ENCODE measurements around the gene CDH15. TPM values are rescaled to one million over a fixed set of nuclear protein-coding genes. Genes with fewer than 3 reads are reported as not detected.

The CDH15 gene
- polyA plus RNA-seq (2013, experiment 1 of 2) = 0.11 TPM
- 0.15 TPM for polyA plus RNA-seq (2013, experiment 2 of 2)

GRCh38 chr16:89171216-89172170, at the start of gene CDH15:
TSS of gene CDH15 (plus strand) at chr16:89171748. CDS start at chr16:89171832, 84 bp downstream.
- Histone ChIP-seq H3K36me3 (ENCODE audit: control insufficient read depth, insufficient read depth, low read length) (no peaks in the 10 kb centered on the region), H3K27ac (ENCODE audit: low read depth, low read length, severe bottlenecking) (no peak within 1 kb of the TSS)

DNA sequence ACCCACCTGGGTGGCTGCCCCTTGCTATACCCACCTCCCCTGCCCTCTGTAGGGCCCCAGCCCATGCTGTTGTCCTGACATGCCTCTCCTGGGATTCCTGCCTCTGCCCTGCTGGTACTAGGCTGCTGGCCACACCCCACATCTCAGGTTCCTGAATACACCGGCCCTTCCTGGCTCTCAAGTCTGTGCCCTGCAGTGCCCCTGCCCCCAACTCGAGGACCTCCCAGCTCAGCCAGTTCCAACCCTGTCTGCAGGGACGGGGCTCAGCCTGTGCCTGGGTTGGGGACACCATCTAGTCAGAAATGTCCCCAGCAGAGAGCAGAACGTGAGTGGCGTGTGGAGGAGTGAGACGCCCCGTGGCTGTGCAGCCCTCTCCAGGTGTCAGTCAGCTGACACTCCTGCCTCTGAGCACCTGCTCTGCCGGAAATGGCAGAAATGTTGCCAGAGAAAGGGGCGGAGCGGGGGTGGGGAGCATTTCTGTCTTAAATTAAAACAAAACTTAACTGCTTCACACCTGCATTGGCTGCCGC, 49.2 kb upstream of the CDH15 start:
- peaks cover 65% of the 10 kb centered on the region for H3K36me3 ChIP-seq (ENCODE audit: control insufficient read depth, insufficient read depth, low read length)
- H3K4me1 ChIP-seq (ENCODE audit: control insufficient read depth, insufficient read depth, low read length, poor library complexity, severe bottlenecking) = no peaks in the 10 kb centered on the region
- H3K9me3 ChIP-seq (ENCODE audit: control insufficient read depth, low read length) = no peaks in the 10 kb centered on the region
- H3K27ac ChIP-seq (ENCODE audit: low read depth, low read length, severe bottlenecking) = no peak overlapping the region
- H3K4me3 ChIP-seq (ENCODE audit: extremely low read depth, insufficient read depth, low read length, poor library complexity, severe bottlenecking) = no peak overlapping the region
- 78 to 89% methylated on average over 8 to 10 of the region's 11 CpGs for WGBS, 2 experiments (ENCODE audit: insufficient coverage in 2 of 2)

More at GRCh38 chr16:89171216-89172170, at the start of gene CDH15:
- H3K4me3 ChIP-seq (ENCODE audit: extremely low read depth, insufficient read depth, low read length, poor library complexity, severe bottlenecking) = peak within 1 kb of the TSS; percentile 5
- H3K9me3 ChIP-seq (ENCODE audit: control insufficient read depth, low read length) = no peaks in the 10 kb centered on the region
- H3K4me1 ChIP-seq (ENCODE audit: control insufficient read depth, insufficient read depth, low read length, poor library complexity, severe bottlenecking) = peaks cover 15% of the 10 kb centered on the region
- 6 to 8% methylated on average over 41 to 47 of the region's 74 CpGs for WGBS, 2 experiments (ENCODE audit: insufficient coverage in 2 of 2)

- 92 to 93% methylated on average over 23 to 25 of the region's 25 CpGs for WGBS, 2 experiments (ENCODE audit: insufficient coverage in 2 of 2)
- Histone ChIP-seq H3K9me3 (ENCODE audit: control insufficient read depth, low read length) (no peaks in the 10 kb centered on the region), H3K4me1 (ENCODE audit: control insufficient read depth, insufficient read depth, low read length, poor library complexity, severe bottlenecking) (no peaks in the 10 kb centered on the region), H3K27ac (ENCODE audit: low read depth, low read length, severe bottlenecking) (no peak overlapping the region), H3K36me3 (ENCODE audit: control insufficient read depth, insufficient read depth, low read length) (peaks cover 62% of the 10 kb centered on the region), H3K4me3 (ENCODE audit: extremely low read depth, insufficient read depth, low read length, poor library complexity, severe bottlenecking) (no peak overlapping the region)
Observed at GRCh38 chr16:89123001-89123830, 48.3 kb upstream of the CDH15 start.

- 96 to 100% methylated on average over 11 to 12 of the region's 12 CpGs for WGBS, 2 experiments (ENCODE audit: insufficient coverage in 2 of 2)
- no peak overlapping the region for H3K4me3 ChIP-seq (ENCODE audit: extremely low read depth, insufficient read depth, low read length, poor library complexity, severe bottlenecking)
Observed at GRCh38 chr16:89123831-89124100, 47.8 kb upstream of the CDH15 start.

DNA sequence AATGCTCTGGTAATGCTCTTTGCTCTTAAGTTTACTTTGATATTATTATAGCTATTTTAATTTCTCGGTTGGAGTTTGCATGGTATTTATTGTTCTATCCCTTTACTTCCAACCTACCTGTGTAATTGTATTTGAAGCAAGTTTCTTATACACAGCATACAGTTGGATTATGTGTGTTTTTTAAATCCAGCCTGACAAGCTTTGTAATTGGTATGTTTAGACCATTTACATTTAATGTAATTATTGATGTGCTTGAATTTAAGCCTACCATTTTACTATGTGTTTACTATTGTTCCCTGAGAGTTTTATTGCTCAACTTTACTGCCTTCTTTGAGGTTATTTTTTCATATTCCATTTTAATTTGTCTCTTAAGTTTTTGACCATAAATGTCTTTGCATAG, 42.2 kb upstream of the CDH15 start:
- Histone ChIP-seq H3K4me1 (ENCODE audit: control insufficient read depth, insufficient read depth, low read length, poor library complexity, severe bottlenecking) (no peaks in the 10 kb centered on the region), H3K27ac (ENCODE audit: low read depth, low read length, severe bottlenecking) (no peak overlapping the region), H3K9me3 (ENCODE audit: control insufficient read depth, low read length) (no peaks in the 10 kb centered on the region), H3K4me3 (ENCODE audit: extremely low read depth, insufficient read depth, low read length, poor library complexity, severe bottlenecking) (no peak overlapping the region), H3K36me3 (ENCODE audit: control insufficient read depth, insufficient read depth, low read length) (peaks cover 49% of the 10 kb centered on the region)
- WGBS, 2 experiments (ENCODE audit: insufficient coverage in 2 of 2) = no CpG with 5 or more reads among the region's 1 CpG

More at GRCh38 chr16:89123831-89124100, 47.8 kb upstream of the CDH15 start:
- Histone ChIP-seq H3K36me3 (ENCODE audit: control insufficient read depth, insufficient read depth, low read length) (peaks cover 63% of the 10 kb centered on the region), H3K4me1 (ENCODE audit: control insufficient read depth, insufficient read depth, low read length, poor library complexity, severe bottlenecking) (no peaks in the 10 kb centered on the region), H3K9me3 (ENCODE audit: control insufficient read depth, low read length) (no peaks in the 10 kb centered on the region), H3K27ac (ENCODE audit: low read depth, low read length, severe bottlenecking) (no peak overlapping the region)

- no peaks in the 10 kb centered on the region for H3K9me3 ChIP-seq (ENCODE audit: control insufficient read depth, low read length)
- no peaks in the 10 kb centered on the region for H3K4me1 ChIP-seq (ENCODE audit: control insufficient read depth, insufficient read depth, low read length, poor library complexity, severe bottlenecking)
- peaks cover 49% of the 10 kb centered on the region for H3K36me3 ChIP-seq (ENCODE audit: control insufficient read depth, insufficient read depth, low read length)
- 29 to 100% methylated on average over 1 of the region's 5 CpGs for WGBS, 2 experiments (ENCODE audit: insufficient coverage in 2 of 2)
- H3K27ac ChIP-seq (ENCODE audit: low read depth, low read length, severe bottlenecking) = no peak overlapping the region
- no peak overlapping the region for H3K4me3 ChIP-seq (ENCODE audit: extremely low read depth, insufficient read depth, low read length, poor library complexity, severe bottlenecking)
Observed at GRCh38 chr16:89130448-89130847, 41.1 kb upstream of the CDH15 start.

GRCh38 chr16:89131783-89132182, 39.8 kb upstream of the CDH15 start:
- H3K9me3 ChIP-seq (ENCODE audit: control insufficient read depth, low read length) = no peaks in the 10 kb centered on the region
- H3K27ac ChIP-seq (ENCODE audit: low read depth, low read length, severe bottlenecking) = no peak overlapping the region
- no peaks in the 10 kb centered on the region for H3K4me1 ChIP-seq (ENCODE audit: control insufficient read depth, insufficient read depth, low read length, poor library complexity, severe bottlenecking)
- H3K4me3 ChIP-seq (ENCODE audit: extremely low read depth, insufficient read depth, low read length, poor library complexity, severe bottlenecking) = no peak overlapping the region
- 95 to 96% methylated on average over 17 of the region's 17 CpGs for WGBS, 2 experiments (ENCODE audit: insufficient coverage in 2 of 2)
- peaks cover 55% of the 10 kb centered on the region for H3K36me3 ChIP-seq (ENCODE audit: control insufficient read depth, insufficient read depth, low read length)

DNA sequence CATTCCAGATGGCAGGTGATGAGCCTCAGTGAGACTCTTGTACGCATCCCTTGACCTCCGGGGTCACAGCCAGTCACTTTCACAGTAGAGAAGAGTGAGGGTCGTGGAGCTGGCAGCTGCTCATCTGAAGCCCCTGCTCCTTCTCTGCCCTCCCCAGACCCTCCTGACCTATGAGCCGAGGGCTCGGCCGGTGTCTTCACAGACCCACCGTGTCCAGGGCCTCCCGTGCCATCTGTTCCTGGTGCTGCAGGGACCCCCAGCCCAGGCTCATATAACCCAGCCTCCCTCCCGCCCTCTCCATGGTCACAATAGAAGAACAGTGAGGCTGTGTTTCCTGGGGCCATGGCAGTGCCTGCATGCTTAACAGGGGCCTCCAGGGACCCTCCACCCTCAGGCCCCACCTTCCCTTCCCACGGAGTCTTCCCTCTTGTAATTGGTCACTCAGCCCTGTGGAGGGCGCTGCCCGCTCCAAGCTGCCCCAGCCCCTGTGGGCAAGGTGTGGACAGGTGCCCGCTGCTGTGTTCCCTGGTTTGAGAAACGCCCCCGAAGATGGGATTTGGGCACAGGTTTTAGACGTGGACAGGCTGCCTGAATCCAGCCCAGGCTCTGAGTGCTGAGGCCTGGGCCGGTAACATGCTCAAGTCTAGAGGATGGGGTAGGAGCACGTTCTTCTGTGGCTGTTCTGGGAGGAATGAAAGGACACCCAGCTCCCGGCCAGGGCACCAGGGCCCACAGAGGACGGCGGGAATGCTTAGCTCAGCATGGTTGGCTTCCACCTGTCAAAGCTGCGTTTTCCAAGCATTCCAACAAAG, 39.1 kb upstream of the CDH15 start:
- Histone ChIP-seq H3K4me3 (ENCODE audit: extremely low read depth, insufficient read depth, low read length, poor library complexity, severe bottlenecking) (no peak overlapping the region), H3K9me3 (ENCODE audit: control insufficient read depth, low read length) (no peaks in the 10 kb centered on the region), H3K4me1 (ENCODE audit: control insufficient read depth, insufficient read depth, low read length, poor library complexity, severe bottlenecking) (no peaks in the 10 kb centered on the region), H3K27ac (ENCODE audit: low read depth, low read length, severe bottlenecking) (no peak overlapping the region), H3K36me3 (ENCODE audit: control insufficient read depth, insufficient read depth, low read length) (peaks cover 54% of the 10 kb centered on the region)
- WGBS, 2 experiments (ENCODE audit: insufficient coverage in 2 of 2) = 96% methylated on average over 19 to 21 of the region's 22 CpGs

DNA sequence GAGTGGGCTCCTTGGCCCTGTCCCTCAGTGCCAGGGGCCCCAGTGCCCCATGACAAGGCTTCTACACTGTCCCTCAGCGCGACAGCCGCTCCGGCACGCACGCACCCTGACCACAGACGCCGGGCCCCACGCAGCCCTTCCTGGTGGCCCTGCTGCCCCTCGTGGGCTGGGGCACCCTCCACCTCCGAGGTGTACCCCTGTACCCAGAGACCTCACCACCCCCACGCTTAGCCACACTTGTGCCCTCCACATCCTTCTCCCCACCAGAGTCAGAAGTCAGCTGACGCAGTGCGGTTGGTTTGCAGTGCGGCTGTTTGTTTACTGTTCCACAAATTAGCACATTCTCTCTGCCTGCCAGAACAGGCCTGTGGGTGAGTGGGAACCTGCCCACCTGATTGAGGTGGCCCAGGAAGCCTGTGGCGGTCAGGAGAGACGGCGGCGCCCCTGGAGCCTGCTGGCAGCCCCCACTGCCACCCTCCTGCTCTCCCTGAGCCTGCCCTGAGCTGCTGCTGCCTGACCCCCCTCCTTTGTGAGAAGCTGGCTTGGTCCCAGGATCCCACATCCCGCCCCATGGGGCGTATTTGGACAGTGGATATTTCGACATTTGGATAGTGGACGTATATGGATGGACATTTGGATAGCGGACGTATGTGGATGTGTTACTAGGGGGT, 38.0 kb upstream of the CDH15 start:
- Histone ChIP-seq H3K4me1 (ENCODE audit: control insufficient read depth, insufficient read depth, low read length, poor library complexity, severe bottlenecking) (no peaks in the 10 kb centered on the region), H3K27ac (ENCODE audit: low read depth, low read length, severe bottlenecking) (no peak overlapping the region), H3K36me3 (ENCODE audit: control insufficient read depth, insufficient read depth, low read length) (peaks cover 58% of the 10 kb centered on the region), H3K9me3 (ENCODE audit: control insufficient read depth, low read length) (no peaks in the 10 kb centered on the region), H3K4me3 (ENCODE audit: extremely low read depth, insufficient read depth, low read length, poor library complexity, severe bottlenecking) (no peak overlapping the region)
- WGBS, 2 experiments (ENCODE audit: insufficient coverage in 2 of 2) = 89 to 97% methylated on average over 17 to 25 of the region's 25 CpGs
